Lower leg skin (tissue), 4 donors: ENCODE results near the gene RAB42. TPM values are rescaled to one million over a fixed set of nuclear protein-coding genes. Genes with fewer than 3 reads are reported as not detected.

Experiments used
- DNase-seq, 2 donors: peaks; one replicate each; pipeline ENCODE4 v3.0.0-alpha.2; 2019; ENCODE audit warnings: low spot score in 2 of 2
- H3K4me3 ChIP-seq: fragments of 200-600 bp; sonication (generic); 2 replicates; pipeline ENCODE4 v1.5.1; 2017; ENCODE audit warnings: mild to moderate bottlenecking, low read depth; ENCODE audit not compliant: poor library complexity, severe bottlenecking
- POLR2A ChIP-seq, 2 donors: fragments of 450-650 bp; IDR thresholded peaks; one replicate each; pipeline ENCODE4 v1.6.1; 2016 to 2017; ENCODE audit warnings: antibody characterized with exemption in 2 of 2, mild to moderate bottlenecking in 1 of 2, moderate library complexity in 1 of 2
- WGBS, 2 donors: methylation state at CpG; one replicate each; pipeline ENCODE4 v1.1.5; 2018; 5-methylcytosine and 5-hydroxymethylcytosine counted together
- intact Hi-C: fragments of 100-400 bp; cut with DNase I; formaldehyde crosslinking; loops from one replicate; pipeline ENCODE4 v1.15.0; 2023; ENCODE audit warnings: low total_unique reads
- total RNA-seq, 4 donors: library from RNA; depleted of rRNA; stranded (reverse); fragments of >200 nt; gene quantifications; one replicate each; pipeline ENCODE4 v1.1.0, GENCODE V29; 2016
- TF ChIP-seq, protein P1 (sequence below), 3 donors: fragments of 450-650 bp; IDR thresholded peaks; one replicate each; pipeline ENCODE4 v1.5.1; 2016; ENCODE audit warnings: antibody characterized with exemption in 3 of 3, mild to moderate bottlenecking in 3 of 3, moderate library complexity in 2 of 3

The RAB42 gene
- total RNA-seq, 4 donors from 2014 or later = 1.0 TPM; not detected in 3

DNA sequence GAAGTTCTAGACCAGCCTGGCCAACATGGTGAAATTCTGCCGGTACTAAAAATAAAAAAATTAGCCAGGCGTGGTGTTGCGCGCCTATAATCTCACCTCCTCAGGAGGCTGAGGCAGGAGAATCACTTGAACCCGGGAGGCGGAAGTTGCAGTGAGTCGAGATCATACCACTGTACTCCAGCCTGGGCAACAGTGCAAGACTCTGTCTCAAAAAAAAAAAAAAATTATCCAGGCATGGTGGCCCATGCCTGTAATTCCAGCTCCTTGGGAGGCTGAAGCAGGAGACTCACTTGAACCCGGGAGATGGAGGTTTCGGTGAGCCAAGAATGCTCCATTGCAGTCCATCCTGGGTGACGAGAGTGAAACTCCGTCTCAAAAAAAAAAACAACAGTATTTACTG lies 18.5 kb upstream of the RAB42 start:
- 95 to 98% methylated on average over 11 of the region's 11 CpGs for WGBS, 2 donors
- TF ChIP-seq POLR2A (IDR thresholded peaks at IDR 0.05) = no peak
- TF ChIP-seq, protein P1, sequence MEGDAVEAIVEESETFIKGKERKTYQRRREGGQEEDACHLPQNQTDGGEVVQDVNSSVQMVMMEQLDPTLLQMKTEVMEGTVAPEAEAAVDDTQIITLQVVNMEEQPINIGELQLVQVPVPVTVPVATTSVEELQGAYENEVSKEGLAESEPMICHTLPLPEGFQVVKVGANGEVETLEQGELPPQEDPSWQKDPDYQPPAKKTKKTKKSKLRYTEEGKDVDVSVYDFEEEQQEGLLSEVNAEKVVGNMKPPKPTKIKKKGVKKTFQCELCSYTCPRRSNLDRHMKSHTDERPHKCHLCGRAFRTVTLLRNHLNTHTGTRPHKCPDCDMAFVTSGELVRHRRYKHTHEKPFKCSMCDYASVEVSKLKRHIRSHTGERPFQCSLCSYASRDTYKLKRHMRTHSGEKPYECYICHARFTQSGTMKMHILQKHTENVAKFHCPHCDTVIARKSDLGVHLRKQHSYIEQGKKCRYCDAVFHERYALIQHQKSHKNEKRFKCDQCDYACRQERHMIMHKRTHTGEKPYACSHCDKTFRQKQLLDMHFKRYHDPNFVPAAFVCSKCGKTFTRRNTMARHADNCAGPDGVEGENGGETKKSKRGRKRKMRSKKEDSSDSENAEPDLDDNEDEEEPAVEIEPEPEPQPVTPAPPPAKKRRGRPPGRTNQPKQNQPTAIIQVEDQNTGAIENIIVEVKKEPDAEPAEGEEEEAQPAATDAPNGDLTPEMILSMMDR (IDR thresholded peaks at IDR 0.05) = no peak
- H3K4me3 ChIP-seq = no peak overlapping the region
- intact Hi-C loops = no loop called here
- DNase-seq = no peak

DNA sequence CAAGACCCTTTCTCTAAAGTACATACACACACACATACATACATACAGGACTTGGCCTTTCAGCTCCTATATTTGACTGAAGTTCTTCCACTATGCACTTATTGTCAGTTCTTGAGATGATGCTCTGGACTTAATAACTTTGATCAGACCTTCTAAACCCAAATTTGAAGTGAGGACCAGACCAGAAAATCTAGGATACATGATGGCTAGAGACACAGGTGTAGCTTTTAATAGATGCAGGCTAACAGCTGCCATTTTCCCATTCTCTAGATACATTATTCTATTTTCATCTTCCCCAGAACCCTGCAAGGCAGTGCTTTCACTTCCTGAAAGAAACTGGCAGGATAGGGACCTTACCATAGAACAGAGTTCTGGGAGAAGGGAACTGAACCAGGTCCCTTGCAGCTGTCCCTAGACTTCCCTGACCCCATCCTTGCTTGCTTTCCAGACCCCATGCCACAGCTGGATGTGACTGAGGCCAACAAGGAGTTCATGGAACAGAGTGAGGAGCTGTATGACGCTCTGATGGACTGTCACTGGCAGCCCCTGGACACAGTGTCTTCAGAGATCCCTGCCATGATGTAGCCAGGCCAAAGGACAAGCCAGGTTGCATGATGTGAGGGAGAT lies 14.9 kb upstream of the RAB42 start:
- no peak for DNase-seq
- H3K4me3 ChIP-seq = no peak overlapping the region
- 50 to 71% methylated on average over 1 of the region's 1 CpG for WGBS, 2 donors
- TF ChIP-seq POLR2A (IDR thresholded peaks at IDR 0.05) = no peak
- TF ChIP-seq, protein P1 (IDR thresholded peaks at IDR 0.05) = no peak
- intact Hi-C loops = no loop called here

DNA sequence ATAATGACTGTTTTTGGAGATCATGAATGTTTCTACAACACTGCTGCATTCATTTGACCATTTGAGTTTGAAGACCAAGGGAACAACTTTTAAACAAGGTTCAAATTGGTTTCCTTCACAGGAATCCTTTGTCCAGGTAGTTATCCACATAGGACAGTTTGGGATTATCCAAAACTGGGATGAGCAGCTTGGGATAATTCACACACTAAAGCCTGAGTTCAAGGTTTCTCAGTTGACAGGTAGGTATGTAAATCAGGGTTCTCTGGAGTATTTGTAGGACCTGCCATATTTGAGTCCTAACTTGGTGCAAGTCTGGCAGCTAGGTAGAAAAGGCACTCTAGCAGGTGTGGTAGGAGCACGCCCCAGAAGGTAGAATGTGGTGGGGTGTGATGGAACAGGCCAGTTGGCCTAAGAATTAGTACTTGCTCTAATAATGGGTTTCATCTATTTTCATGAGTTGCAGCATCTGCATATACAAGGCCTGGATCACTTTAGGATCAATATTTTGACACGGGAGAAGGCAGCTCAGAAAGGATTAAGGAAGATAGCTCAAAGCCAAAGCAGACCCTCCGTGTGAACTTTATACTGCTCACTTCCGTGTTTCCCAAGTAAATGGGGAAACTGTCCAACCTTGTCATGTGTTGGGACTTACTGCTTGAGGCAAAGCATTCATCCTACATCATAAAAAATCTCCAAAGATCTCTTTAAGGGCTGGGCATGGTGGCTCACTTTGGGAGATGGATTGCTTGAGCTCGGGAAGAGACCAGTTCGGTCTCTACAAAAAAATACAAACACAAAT lies 14.1 kb upstream of the RAB42 start:
- no peak overlapping the region for H3K4me3 ChIP-seq
- TF ChIP-seq, protein P1 (IDR thresholded peaks at IDR 0.05) = no peak
- TF ChIP-seq POLR2A (IDR thresholded peaks at IDR 0.05) = no peak
- 66 to 68% methylated on average over 6 of the region's 6 CpGs for WGBS, 2 donors
- intact Hi-C loops = no loop called here
- DNase-seq = no peak

DNA sequence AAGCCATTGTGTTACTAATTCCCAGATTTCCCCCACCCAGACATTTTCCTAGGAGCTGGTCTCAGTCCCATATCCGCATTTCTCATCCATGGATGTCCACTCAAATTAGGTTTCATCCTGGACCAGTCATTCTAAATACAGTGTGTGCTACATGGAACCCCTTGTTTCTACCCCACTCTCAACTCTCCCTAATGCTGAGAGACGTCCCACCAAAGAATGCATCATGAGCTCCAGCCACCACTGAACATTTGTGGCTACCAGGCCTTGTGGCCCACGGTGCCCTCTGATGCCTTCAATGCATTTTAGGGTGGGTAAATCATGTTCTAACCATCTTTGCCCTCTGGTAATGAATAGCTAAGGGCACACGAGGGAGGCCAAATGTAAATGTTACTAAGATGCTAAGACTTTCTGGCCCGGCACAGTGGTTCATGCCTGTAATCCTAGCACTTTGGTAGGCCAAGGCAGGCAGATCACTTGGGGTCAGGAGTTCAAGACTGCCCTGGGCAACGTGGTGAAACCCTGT lies 13.3 kb upstream of the RAB42 start:
- TF ChIP-seq POLR2A (IDR thresholded peaks at IDR 0.05) = no peak
- TF ChIP-seq, protein P1 (IDR thresholded peaks at IDR 0.05) = no peak
- no peak overlapping the region for H3K4me3 ChIP-seq
- no peak for DNase-seq
- intact Hi-C loops = no loop called here
- WGBS, 2 donors = 68 to 70% methylated on average over 6 of the region's 6 CpGs

DNA sequence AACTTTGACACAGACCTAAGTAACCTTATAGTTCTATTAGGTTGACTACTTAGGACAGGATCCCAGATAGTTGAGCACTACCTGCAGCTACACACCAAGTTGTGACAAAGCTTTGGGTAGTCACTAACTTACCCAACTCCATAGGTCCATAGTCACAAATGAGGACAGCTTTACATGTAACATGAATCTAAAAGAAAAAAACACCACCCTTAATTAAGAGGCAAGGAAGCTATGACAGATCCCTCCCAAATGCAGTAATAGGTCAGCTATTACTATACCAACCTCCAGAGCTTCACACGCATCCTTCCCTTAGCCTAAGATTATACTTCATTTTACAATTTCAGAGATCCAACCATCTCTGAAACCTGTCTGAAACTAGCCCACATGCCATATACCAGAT lies 12.7 kb upstream of the RAB42 start:
- H3K4me3 ChIP-seq = no peak overlapping the region
- TF ChIP-seq, protein P1 (IDR thresholded peaks at IDR 0.05) = no peak
- TF ChIP-seq POLR2A (IDR thresholded peaks at IDR 0.05) = no peak
- intact Hi-C loops = no loop called here
- WGBS, 2 donors = 88 to 92% methylated on average over 1 of the region's 1 CpG
- no peak for DNase-seq
